HG03108 (cell line): ENCODE data around the gene CNOT3.
A peak's percentile ranks its signal among the peaks of the same experiment; 100 is the strongest.
"Not testable (repeated sequence)": the region's sequence is repeated elsewhere in the genome, so short reads cannot be mapped to it uniquely, and the experiment has no call there.

Source experiments
- ATAC-seq: cut with Tn5 transposase; IDR thresholded peaks from one replicate; pipeline ENCODE4 v1.9.1; 2021; ENCODE audit warnings: moderate library complexity; ENCODE audit not compliant: unreplicated experiment

CNOT3 gene

DNA sequence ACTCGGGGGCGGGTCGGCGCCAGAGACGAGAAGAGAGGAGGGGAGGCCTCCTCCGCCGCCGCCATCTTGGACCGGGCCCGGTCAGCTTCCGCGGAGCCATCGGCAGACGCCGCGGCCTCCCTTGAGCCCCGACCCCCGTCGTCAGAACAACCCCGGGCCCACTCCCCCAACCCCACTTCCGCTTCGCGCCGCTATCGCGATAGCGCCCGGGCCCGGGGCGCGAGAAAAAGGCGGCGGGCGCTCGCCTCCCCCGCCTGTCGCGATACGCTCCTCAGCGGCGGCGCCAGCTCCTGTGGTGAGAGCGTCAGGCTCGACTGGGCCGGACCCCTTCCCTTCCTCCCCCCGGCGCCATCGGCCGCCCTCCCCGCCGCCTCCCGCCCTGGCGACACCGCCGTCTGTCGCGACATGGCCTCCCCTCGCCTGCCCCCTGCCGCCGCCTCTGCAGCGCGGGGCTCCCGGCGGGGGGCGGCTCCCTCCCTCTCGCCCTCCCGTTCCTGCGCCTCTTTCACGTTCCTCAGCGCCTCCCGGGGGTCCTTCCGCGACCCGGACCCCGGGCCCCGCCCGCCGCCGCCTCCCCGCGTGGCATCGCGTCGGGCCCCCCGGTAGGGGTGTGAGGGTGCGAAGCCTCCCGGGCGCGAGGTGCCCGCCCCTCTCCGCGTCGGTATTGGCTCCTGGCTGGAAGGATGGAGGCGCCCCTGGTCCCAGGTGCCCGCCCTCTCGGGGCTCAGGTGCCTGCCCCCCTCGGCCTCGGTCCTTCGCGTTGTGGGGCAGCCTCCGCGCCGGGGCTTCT is at the start of gene CNOT3:
Gene CNOT3, plus strand, starts transcription at position 64 of the 790 bp plus-strand sequence. CDS start 5,217 bp downstream, outside the sequence.
- ATAC-seq: no peak

DNA sequence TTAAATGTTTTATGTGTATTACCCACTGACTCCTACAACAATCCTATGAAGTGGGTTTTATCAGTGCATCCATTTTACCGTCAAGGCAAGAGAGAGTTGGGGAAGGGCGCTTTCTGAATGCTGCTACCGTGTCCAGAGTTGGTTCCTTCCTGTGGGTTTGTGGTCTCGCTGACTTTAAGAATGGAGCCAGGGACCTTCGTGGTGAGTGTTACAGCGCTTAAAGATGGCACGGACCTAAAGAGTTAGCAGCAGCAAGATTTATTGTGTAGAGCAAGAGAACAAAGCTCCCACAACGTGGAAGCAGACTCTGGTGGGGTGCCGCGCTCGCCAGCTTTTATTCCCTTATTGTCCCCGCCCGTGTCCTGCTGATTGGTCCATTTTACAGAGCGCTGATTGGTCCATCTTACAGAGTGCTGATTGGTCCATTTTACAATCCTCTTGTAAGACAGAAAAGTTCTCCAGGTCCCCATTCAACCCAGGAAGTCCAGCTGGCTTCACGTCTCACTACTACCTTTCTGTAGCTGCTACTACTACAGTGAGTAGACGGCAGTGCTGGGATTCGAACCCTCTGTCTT is 43.0 kb upstream of the CNOT3 start:
- ATAC-seq: no peak

DNA sequence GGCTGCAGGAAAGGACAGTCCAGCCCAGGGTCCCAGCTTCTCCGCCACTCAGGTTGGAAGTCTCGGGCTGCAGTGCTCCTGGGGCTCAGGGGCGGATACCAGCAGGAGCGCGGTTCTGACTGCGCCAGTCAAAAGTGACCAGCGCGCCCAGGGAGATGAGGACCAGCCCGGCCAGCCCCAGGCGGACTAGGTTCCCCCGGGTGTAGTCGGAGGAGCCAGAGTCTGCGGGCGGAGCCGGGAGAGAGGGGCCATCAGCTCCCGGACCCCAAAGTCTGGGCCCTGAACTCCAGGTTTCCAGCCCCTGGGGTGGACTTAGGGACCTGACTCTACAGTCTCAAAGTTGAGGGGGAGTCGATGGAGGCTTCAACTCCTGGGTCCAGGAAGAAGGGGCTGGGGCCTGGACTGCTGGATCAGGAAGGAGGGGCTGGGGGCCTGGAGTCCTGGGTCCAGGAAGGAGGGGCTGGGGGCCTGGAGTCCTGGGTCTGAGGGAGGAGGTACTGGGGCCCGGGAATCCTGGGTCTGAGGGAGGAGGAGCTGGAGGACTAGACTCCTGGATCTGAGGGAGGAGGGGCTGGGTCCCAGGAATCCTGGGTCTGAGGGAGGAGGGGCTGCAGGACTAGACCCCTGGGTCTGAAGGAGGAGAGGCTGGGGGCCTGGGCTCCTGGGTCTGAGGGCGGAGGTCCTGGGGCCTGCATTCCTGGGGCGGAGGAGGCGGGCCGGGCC is 42.3 kb upstream of the CNOT3 start:
- ATAC-seq: no peak

DNA sequence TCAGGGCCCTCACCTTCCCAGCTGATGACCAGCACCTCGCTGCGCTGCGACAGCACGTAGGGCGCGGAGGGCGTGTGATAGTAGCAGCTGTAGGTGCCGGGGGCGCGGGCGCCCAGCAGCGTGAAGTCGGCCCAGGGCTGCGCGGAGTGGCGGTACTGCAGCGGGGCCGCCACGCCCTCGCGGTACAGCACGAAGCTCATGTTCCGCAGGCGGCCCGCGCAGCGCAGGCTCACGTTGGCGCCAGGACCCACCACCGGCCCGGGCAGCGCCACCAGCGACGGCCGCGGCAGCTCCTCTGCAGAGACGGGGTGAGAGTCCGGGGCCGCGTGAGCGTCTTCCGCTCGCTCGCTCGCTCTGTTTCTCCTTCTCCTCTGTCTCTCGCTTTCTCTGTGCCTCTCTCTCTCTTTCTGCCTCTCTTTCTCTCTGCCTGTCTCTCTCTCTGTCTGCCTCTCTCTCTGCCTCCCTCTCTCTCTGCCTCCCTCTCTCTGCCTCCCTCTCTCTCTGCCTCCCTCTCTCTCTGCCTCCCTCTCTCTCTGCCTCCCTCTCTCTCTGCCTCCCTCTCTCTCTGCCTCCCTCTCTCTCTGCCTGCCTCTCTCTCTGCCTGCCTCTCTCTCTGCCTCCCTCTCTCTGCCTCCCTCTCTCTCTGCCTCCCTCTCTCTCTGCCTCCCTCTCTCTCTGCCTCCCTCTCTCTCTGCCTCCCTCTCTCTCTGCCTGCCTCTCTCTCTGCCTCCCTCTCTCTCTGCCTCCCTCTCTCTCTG is 41.5 kb upstream of the CNOT3 start:
- not testable (repeated sequence) for ATAC-seq

DNA sequence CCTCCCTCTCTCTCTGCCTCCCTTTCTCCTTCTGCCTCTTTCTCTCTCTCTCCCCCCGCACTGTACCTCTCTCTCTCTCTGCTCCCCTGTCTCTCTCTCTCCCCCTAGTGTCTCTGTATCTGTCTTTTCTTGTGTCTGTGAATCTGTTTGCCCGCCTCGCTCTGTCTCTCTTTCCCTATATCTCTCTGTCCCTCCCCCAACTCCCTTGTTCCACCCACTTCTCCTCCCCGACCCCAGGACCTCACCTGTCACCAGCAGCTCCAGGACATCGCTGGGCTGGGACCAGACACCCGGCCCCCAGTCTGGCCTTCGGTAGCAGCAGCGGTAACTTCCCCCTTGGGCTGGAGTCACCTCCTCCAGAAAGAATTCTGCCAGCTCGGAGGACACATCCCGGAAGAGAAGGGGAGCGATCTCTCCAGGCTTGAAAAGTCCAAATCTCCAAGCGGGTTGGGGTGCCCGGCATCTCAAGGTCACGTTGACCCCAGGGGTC is 40.9 kb upstream of the CNOT3 start:
- ATAC-seq: no peak

DNA sequence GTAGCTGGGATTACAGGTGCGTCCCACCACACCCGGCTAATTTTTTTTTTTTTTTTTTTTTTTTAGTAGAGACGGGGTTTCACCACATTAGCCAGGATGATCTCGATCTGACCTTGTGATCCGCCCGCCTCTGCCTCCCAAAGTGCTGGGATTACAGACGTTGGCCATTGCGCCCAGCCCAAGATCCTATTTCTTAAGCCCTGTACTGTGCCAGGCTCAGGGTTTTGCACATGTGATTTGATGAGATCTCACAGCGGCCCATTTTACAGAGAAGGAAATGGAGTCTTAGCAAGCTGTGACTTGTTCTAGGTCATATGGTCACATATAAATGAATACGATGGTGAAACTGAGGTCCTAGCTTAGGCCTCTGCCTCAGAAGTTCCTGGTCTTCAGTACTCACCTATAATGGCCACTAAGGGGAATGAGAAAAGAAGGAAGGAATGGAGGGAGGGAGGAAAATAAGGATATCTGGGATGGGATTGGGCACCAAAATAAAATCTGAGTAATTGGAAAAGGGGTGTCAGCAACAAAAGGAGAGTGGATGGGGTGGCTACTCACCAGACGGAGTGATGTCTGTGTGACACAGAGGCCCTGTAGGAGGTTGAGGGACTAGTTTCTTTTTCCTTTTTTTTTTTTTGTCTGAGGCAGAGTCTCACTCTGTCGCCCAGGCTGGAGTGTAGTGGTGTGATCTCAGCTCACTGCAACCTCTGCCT is 38.2 kb upstream of the CNOT3 start:
- no peak for ATAC-seq

DNA sequence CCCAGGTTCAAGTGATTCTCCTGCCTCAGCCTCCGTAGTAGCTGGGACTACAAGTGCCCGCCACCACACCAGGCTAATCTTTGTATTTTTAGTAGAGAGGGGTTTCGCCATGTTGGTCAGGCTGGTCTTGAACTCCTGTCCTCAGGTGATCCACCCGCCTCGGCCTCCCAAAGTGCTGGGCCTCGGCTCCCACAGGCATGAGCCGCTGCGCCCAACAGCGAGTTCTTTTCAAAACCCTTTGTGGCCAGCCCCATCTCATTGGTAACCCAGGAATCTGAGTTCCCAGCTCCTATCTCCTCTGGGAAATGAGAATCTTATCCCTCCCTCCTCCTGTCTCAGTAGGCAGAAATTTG is 37.7 kb upstream of the CNOT3 start:
- not testable (repeated sequence) for ATAC-seq

DNA sequence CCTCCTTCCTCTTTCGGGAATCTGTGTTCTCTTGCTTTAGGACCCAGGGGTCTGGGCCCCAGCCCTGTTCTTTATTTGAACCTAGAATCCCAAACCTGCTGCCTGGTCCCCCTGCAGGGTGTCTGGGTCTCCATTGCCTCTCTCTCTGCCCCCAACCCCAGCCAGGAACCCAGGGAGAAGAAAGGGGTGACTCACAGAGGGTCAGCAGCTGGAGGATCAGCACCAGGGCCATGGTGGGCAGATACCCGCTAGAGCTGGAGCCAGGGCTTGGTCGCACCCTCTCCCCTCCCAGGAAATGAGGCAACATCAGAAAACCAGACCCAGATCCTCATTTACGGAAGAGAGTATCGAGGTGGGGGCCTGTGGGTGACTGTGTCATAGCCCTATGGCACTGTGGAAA is 37.0 kb upstream of the CNOT3 start, which contains the start of gene OSCAR:
Gene OSCAR, minus strand, starts transcription at position 243 of the 400 bp plus-strand sequence. Its CDS starts 11 bp downstream, at position 232.
- no peak for ATAC-seq

DNA sequence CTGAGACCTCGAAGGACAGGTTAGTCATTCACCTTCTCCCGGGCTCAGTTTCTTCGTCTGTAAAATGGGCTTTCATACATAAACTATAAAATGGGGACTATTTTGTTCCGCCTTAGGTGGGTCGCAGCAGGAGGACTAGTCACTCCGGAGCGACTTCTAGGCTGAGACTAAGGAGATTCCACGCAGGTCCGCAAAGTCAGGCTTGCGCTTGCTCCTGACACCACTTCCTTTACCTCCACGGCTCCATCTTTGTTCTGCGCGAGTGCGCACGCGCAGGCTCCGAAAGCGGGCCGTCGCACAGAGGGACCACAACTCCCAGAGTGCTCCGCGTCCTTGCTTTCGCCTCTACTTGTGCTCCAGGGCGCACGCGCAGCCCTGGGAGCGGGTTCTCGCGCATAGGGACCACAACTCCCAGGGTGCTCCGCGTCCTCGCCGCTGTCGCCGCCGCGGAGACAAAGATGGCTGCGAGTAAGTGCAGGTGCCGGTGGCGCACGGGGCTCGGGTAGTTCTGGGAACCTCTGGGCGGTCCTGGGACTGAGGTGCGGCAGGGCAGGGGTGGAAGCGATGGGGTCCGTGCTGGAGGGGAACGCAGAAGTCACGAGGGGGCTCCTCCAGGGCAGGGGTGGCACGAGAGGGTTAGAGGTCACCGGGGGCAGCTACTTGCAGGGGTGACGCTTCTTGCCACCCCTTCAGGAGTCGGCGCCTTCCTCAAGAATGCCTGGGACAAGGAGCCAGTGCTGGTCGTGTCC is 35.0 kb upstream of the CNOT3 start, which contains the start of gene NDUFA3:
Gene NDUFA3, plus strand, starts transcription at position 435 of the 749 bp plus-strand sequence. Its CDS starts 24 bp downstream, at position 459.
- peak; percentile 94 for ATAC-seq

DNA sequence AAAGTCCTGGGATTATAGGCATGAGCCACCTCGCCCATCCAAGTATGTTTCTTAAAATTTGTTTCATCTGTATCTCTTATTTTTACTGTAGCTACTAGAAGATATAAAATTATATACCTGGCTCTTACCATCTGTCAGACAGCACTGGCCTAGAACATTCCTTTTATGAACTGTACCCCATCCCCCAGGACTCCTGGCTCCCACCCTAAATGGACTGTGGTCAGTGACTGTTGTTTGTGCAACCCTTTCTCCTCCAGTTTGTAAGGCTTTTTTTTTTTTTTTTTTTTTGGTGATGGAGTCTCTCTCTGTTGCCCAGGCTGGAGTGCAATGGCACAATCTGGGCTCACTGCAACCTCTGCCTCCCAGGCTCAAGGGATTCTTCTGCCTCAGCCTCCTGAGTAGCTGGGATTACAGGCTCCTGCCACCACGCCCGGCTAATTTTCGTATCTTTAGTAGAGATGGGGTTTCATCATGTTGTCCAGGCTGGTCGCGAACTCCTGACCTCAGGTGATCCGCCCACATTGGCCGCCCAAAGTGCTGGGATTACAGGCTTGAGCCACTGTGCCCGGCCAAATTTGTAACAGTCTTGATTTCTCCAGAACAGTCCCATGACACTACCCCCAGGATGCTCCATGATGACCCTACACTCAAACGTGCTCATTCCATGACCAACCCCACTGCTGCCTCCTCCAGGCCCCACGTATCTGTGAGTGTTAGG is 32.4 kb upstream of the CNOT3 start:
- ATAC-seq: no peak

DNA sequence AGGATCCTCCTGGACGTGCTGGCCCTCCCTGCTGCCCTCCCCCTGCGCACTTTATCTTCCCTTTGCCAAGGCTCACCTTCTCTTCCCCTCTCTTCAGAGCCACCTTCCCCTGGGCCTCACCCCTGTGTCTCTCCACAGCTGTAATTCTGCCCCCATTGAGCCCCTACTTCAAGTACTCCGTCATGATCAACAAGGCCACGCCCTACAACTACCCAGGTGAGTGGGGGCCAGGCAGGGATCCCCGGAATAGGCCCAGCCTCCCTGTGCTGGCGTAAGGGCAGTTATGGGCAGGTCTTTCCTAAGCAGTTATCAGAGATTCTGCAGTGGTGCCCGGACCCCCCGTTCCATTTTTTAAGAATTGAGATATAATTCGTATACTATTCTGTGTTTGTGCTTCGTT is 31.8 kb upstream of the CNOT3 start:
- no peak for ATAC-seq

DNA sequence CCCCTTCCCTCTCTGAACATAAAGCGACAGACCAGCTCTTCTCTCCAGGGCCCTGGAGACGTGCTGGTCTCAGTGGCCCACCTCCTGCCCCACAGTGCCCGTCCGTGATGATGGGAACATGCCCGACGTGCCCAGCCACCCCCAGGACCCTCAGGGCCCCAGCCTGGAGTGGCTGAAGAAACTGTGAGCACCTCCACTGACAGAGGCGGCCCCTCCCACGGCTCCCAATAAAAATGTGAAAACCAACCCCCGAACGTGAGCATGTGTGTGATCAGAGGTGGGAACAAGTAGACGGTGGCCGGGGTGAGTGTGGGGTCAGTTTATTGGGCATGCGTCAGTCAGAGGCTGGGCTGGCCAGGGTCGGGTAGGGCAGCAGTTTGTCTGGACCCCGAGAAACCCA is 30.8 kb upstream of the CNOT3 start:
- ATAC-seq: no peak

DNA sequence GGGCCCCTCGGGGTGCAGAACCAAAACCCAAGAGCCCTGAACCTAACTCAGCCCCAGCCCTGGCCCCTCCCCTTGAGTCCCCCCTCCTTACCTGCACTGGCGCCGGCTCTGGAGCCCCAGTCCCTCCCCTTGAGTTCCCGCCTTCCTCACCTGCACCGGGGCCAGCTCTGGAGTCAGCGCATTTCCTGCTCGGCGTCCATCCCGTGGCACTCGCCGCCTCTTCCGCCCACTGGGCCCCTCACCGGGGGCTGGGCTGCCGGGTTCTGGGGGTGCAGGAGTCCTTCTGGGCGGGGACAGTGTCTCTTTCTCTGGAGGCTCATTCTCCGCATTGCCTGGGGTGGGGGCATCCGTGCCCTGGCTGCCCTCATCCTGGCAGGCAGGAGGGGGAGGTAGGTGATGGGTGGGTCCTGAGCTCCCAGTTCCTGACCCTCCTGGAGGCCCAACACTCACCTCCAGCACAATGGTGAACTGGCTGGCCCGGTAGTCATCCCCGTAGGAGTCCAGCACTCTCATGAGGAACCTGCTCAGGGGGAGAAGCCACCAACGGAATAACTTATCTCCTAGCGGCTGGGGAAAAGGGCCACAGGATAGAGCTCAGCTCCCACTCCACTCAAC is 29.6 kb upstream of the CNOT3 start:
- ATAC-seq: no peak

DNA sequence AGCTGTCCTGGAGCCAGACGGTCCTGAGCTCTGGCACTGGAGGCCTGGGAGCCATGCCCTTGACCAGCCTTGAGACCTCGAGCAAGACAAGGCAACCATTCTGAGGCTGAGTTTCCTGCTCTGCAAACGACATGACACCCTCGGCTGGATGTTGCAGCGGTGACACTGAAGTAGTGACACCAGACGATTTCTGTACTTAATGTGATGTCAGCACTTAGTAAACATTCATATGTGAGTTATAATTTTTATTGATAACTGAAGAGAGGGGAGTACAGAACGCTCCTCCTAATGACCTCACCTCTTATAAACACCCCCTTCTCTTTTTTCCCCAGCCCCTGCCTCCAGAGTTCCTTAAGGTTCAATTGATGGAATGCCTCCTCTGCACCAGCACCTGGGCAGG is 29.1 kb upstream of the CNOT3 start:
- no peak for ATAC-seq

DNA sequence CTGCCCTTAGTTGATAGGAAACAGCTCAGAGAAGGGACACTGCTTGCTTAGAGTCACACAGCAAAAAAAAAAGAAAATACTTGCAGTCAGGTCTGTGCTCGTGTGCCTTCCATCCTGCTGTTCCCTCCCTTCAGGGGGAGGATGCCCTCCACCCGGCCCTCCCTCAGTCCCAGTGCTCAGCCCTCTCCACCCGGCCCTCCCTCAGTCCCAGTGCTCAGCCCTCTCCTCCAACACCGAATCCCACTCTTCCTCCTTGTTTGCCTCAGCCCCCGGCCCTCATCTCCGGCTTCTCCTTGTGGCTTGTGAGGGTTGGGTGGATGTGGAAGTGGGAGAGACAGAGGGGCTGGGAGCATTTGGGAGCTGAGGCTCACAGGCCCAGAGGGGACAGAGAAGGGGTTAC is 27.9 kb upstream of the CNOT3 start:
- no peak for ATAC-seq

DNA sequence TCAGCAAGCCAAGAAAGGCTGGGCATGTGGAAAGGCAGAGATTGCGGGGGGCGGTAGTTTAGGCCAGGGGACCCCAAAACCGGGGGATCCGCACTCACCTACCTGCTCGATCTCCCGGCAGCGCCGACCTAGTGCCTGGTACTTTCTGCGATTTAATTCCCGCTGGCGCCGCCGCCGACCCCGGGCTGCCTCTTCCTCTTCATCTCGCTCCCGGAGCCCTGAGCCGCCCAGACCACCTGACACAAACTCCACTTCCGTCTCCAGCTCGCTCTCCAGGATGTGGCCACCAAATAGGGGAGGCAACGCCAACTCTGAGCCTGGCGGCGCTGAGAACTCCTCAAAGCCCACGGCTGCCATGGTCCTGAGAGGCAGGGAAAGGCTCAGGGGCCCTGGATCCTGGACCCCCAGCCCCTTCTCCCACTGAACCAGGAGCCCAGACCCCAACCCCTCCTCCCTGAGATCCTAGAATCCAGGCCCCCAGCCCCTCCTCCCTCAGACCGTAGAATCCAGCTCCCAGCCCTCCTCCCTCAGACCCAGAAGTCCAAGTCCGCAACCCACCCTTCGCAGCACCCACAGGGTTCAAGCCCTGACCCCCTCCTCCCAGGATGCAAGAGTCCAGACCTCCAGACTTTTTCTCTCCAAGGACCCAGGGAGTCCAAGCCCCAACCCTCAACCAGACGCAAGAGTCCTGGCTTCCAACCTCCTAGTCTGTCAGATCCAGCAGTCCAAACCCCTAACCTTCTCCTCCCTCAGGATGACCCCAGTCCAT is 23.0 kb upstream of the CNOT3 start:
- no peak for ATAC-seq

DNA sequence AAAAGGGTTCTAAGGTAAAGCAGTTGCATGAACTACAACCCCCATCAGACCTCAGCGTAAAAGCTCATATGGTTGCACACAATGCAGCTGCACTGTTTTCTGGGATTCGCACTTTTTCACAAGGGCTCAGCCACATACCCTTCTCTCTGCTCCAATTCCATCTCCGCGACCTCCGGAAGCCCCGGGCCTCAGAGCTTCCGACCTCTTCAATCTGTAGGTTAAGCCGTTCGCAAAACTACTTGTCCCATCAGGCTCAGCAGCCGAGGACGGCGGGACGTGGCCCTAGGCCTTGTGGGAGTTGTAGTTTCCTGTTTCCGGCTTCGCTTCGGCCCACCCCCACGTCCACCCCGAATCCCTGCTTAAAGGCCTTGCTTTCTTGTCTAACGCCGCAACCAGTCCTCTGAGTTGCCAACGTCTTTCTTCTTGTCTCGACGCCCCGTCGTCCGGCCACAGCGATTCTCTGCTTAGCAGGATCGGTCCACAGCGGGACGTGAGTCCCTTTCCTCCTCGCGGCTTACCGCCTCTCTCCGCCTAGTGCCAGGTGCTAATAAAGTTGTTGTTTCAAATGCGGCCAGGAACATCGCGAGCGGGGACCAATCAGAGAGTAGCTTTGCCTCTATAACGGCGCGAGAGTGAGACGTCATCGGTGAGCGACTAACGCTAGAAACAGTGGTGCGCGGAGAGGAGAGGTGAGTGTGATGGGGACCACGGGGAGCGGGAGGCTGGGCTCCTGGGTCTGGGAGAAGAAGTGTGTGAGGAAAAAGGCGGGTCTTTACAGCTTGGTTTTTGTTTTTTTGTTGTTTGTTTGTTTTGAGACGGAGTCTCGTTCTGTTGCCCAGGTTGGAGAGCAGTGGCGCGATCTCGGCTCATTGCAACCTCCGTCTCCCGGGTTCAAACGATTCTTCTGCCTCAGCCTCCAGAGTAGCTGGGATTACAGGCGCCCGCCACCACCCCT is 22.2 kb upstream of the CNOT3 start, which contains the start of the genes PRPF31 and TFPT:
Gene PRPF31, plus strand, starts transcription at position 646 of the 955 bp plus-strand sequence. CDS start 2,525 bp downstream, outside the sequence.
Gene TFPT, minus strand, starts transcription at position 549 of the 955 bp plus-strand sequence. Its CDS starts 388 bp downstream, at position 161.
- peak; percentile 78 for ATAC-seq
